Lung (tissue), 12 donors: Measurements from ENCODE around the gene NOTCH1. TPM values are rescaled to one million over a fixed set of nuclear protein-coding genes. Genes with fewer than 3 reads are reported as not detected.

Source experiments
- ATAC-seq: fragments of 200-7000 bp; cut with Tn5 transposase; one replicate; pipeline ENCODE4 v1.9.1; 2020; ENCODE audit warnings: moderate number of reproducible peaks; ENCODE audit not compliant: insufficient read depth, low FRiP score
- DNase-seq, 3 donors: peaks; one replicate each; pipeline ENCODE4 v3.0.0-alpha.2; 2013 to 2017
- H3K27ac ChIP-seq, 2 donors: one replicate each; pipeline ENCODE4 v1.5.1; 2013; ENCODE audit warnings: mild to moderate bottlenecking in 2 of 2, moderate library complexity in 2 of 2, control low read depth in 1 of 2, inconsistent platforms in 1 of 2, low read depth in 1 of 2, low read length in 1 of 2
- H3K27me3 ChIP-seq, 3 donors: one replicate each; pipeline ENCODE4 v1.5.1; 2013; ENCODE audit warnings: low read length in 2 of 3; ENCODE audit not compliant: control insufficient read depth in 3 of 3, insufficient read depth in 3 of 3
- H3K36me3 ChIP-seq, 4 donors: one replicate each; pipeline ENCODE4 v1.5.1; 2013; ENCODE audit warnings: low read length in 4 of 4, mild to moderate bottlenecking in 1 of 4, moderate library complexity in 1 of 4; ENCODE audit not compliant: control insufficient read depth in 4 of 4, insufficient read depth in 4 of 4
- H3K4me1 ChIP-seq, 5 donors: one replicate each; pipeline ENCODE4 v1.5.1; 2013; ENCODE audit warnings: low read length in 5 of 5, mild to moderate bottlenecking in 2 of 5, moderate library complexity in 1 of 5; ENCODE audit not compliant: control insufficient read depth in 5 of 5, insufficient read depth in 5 of 5
- H3K4me3 ChIP-seq: one replicate; pipeline ENCODE4 v1.5.1; 2013; ENCODE audit warnings: mild to moderate bottlenecking, control low read depth, moderate library complexity
- H3K9ac ChIP-seq, 2 donors: one replicate each; pipeline ENCODE4 v1.5.1; 2013; ENCODE audit warnings: low read length in 2 of 2, control low read depth in 1 of 2; ENCODE audit not compliant: insufficient read depth in 1 of 2
- H3K9me3 ChIP-seq, 4 donors: one replicate each; pipeline ENCODE4 v1.5.1; 2013; ENCODE audit warnings: low read length in 3 of 4, mild to moderate bottlenecking in 1 of 4, moderate library complexity in 1 of 4; ENCODE audit not compliant: control insufficient read depth in 4 of 4, insufficient read depth in 3 of 4
- WGBS, 2 donors: extraction: QIAGEN DNeasy Blood & Tissue Kit; methylation state at CpG; one replicate each; pipeline ENCODE4 v1.1.7; 2013; 5-methylcytosine and 5-hydroxymethylcytosine counted together
- polyA plus RNA-seq, 2 donors: library from polyadenylated mRNA; stranded (reverse); fragments of 200-250 nt; gene quantifications; one replicate each; pipeline ENCODE4 v1.2.1, GENCODE V29; 2013
- total RNA-seq, 2 donors: library from RNA; depleted of rRNA in 1 of 2; stranded (reverse); fragments of >200 nt in 1 of 2; gene quantifications; one replicate each; pipeline ENCODE4 v1.2.1, GENCODE V29; 2014 to 2021
- TF ChIP-seq, protein P1 (sequence below): IDR thresholded peaks from 2 replicates; pipeline ENCODE4 v1.5.1; 2012; ENCODE audit warnings: mild to moderate bottlenecking; ENCODE audit errors: control extremely low read depth, extremely low read depth
- donor health status: control.
- donor health status: control.
- donor health status: Bipolar disorder and iron deficiency.
- donor health status: healthy.
- donor health status: DM: yes; HTN: yes; CAD: no.

Gene NOTCH1
- total and polyA plus RNA-seq, 4 donors = 23.9 to 101 (median 44.5) TPM

DNA sequence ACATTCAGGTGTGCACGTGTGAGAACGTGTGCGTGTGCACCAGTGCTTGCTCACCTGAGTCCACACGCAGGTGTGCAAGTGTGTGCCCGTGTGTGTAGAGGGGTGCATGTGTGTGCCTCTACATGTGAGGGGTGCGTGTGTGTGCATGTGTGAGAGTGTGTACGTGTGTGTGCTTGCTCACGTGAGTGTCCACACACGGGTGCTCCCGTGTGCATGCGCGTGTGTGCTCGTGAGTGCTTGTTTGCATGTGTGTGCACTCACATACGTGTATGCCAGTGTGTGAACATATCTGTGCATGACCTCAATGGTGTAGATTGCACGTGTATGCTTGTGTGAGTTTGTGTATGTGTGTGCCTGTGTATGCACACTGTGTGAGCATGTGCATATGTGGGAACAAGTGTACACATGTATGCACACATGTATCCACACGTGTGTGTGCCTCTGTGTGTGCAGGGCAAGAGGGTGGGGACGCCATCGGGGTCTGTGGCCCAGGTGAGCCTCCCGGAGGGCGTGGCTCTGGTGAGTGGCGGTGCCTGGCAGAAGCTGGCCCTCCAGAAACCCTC is 40.6 kb upstream of the NOTCH1 start:
- 80 to 84% methylated on average over 21 of the region's 21 CpGs for WGBS, 2 donors
- Histone ChIP-seq H3K27ac (no peak overlapping the region), H3K4me1 (peaks cover 0 to 63% (median 29%) of the 10 kb centered on the region in 5 donors), H3K4me3 (no peak overlapping the region), H3K36me3 (no peaks in the 10 kb centered on the region), H3K27me3 (no peaks in the 10 kb centered on the region), H3K9ac (no peak overlapping the region), H3K9me3 (no peaks in the 10 kb centered on the region)
- ATAC-seq (no peak), DNase-seq (no peak)
- TF ChIP-seq, protein P1, sequence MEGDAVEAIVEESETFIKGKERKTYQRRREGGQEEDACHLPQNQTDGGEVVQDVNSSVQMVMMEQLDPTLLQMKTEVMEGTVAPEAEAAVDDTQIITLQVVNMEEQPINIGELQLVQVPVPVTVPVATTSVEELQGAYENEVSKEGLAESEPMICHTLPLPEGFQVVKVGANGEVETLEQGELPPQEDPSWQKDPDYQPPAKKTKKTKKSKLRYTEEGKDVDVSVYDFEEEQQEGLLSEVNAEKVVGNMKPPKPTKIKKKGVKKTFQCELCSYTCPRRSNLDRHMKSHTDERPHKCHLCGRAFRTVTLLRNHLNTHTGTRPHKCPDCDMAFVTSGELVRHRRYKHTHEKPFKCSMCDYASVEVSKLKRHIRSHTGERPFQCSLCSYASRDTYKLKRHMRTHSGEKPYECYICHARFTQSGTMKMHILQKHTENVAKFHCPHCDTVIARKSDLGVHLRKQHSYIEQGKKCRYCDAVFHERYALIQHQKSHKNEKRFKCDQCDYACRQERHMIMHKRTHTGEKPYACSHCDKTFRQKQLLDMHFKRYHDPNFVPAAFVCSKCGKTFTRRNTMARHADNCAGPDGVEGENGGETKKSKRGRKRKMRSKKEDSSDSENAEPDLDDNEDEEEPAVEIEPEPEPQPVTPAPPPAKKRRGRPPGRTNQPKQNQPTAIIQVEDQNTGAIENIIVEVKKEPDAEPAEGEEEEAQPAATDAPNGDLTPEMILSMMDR = no peak

GRCh38 chr9:136585531-136586120 is 39.8 kb upstream of the NOTCH1 start:
- no peaks in the 10 kb centered on the region for H3K27me3 ChIP-seq
- H3K27ac ChIP-seq = no peak overlapping the region
- H3K4me1 ChIP-seq = peaks cover 0 to 54% (median 21%) of the 10 kb centered on the region in 5 donors
- H3K9ac ChIP-seq = no peak overlapping the region
- no peak overlapping the region for H3K4me3 ChIP-seq
- ATAC-seq (no peak), DNase-seq (no peak)
- WGBS, 2 donors = 94 to 95% methylated on average over 16 of the region's 16 CpGs
- no peaks in the 10 kb centered on the region for H3K36me3 ChIP-seq
- TF ChIP-seq, protein P1 = no peak
- H3K9me3 ChIP-seq = no peaks in the 10 kb centered on the region

DNA sequence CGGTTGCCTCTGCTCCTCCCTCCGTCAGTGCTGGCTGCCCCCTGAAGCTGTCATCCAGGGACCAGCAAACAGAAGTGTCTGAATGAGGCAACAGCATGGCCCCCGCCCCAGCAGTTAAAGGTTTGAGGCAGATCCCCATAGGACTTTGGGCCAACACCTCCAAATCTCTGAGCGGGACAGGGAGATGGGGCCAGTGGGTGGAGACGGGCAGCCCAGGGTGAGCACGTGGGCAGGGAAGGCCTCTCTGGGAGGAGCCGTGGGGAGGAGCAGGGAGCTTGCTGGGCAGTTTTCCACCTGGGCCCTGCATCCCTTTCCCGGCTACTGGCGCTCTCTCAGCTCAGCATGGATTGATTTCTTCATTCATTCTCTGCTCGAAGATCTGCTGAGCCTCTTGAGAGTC is 39.1 kb upstream of the NOTCH1 start:
- Histone ChIP-seq H3K9ac (no peak overlapping the region), H3K4me3 (no peak overlapping the region), H3K36me3 (no peaks in the 10 kb centered on the region), H3K4me1 (peaks cover 0 to 47% (median 16%) of the 10 kb centered on the region in 5 donors), H3K27ac (no peak overlapping the region), H3K27me3 (no peaks in the 10 kb centered on the region), H3K9me3 (no peaks in the 10 kb centered on the region)
- 57 to 75% methylated on average over 10 of the region's 10 CpGs for WGBS, 2 donors
- DNase-seq = no peak
- no peak for ATAC-seq
- TF ChIP-seq, protein P1 = no peak
